Stomach (tissue), 4 donors: ENCODE results near the gene PEX26.

Experiments
- POLR2A ChIP-seq, 4 donors: fragments of 450-650 bp; IDR thresholded peaks; one replicate each; pipeline ENCODE4 v1.6.1; 2016; ENCODE audit warnings: antibody characterized with exemption in 4 of 4, control low read depth in 2 of 4, mild to moderate bottlenecking in 1 of 4, moderate library complexity in 1 of 4
- POLR2AphosphoS5 ChIP-seq, 3 donors: sonication (generic); formaldehyde crosslinking; IDR thresholded peaks; one replicate each; pipeline ENCODE4 v1.6.1; 2016; ENCODE audit warnings: antibody characterized with exemption in 3 of 3
- TF ChIP-seq, protein P1 (sequence below), 7 experiments: fragments of 450-650 bp in 4 of 7; fragments of 200-600 bp in 3 of 7; sonication (generic) in 3 of 7; IDR thresholded peaks; one replicate each; pipeline ENCODE4 v1.5.1; 2016 to 2019; ENCODE audit warnings: antibody characterized with exemption in 7 of 7, control low read depth in 2 of 7, mild to moderate bottlenecking in 1 of 7

- TF ChIP-seq, protein P1, sequence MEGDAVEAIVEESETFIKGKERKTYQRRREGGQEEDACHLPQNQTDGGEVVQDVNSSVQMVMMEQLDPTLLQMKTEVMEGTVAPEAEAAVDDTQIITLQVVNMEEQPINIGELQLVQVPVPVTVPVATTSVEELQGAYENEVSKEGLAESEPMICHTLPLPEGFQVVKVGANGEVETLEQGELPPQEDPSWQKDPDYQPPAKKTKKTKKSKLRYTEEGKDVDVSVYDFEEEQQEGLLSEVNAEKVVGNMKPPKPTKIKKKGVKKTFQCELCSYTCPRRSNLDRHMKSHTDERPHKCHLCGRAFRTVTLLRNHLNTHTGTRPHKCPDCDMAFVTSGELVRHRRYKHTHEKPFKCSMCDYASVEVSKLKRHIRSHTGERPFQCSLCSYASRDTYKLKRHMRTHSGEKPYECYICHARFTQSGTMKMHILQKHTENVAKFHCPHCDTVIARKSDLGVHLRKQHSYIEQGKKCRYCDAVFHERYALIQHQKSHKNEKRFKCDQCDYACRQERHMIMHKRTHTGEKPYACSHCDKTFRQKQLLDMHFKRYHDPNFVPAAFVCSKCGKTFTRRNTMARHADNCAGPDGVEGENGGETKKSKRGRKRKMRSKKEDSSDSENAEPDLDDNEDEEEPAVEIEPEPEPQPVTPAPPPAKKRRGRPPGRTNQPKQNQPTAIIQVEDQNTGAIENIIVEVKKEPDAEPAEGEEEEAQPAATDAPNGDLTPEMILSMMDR (IDR thresholded peaks at IDR 0.05), result no peak
- TF ChIP-seq POLR2A (IDR thresholded peaks at IDR 0.05), result no peak
- TF ChIP-seq POLR2AphosphoS5 (IDR thresholded peaks at IDR 0.05), result peak in 2 of 3 donors; percentile 32 to 54
Measured at GRCh38 chr22:18091916-18092526, 14.2 kb downstream of the PEX26 start.
